Liver (tissue), 3 donors: Measurements from ENCODE around the gene TLE1.

ENCODE experiments used
- EGR1 ChIP-seq, 2 donors: IDR thresholded peaks; 2 replicates each; pipeline ENCODE4 v1.6.1; 2016 to 2018; ENCODE audit warnings: antibody characterized with exemption in 2 of 2, low read depth in 2 of 2
- FOXA2 ChIP-seq: IDR thresholded peaks from 2 replicates; pipeline ENCODE4 v1.6.1; 2016; ENCODE audit warnings: antibody characterized with exemption
- GABPA ChIP-seq, 2 donors: IDR thresholded peaks in 1 of 2; conservative IDR thresholded peaks in 1 of 2; 2 replicates each; pipeline ENCODE4 v1.6.1; 2016; ENCODE audit warnings: antibody characterized with exemption in 2 of 2, mild to moderate bottlenecking in 1 of 2, moderate library complexity in 1 of 2
- JUND ChIP-seq, 2 donors: IDR thresholded peaks; 2 replicates each; pipeline ENCODE4 v1.6.1; 2016; ENCODE audit warnings: antibody characterized with exemption in 2 of 2
- RAD21 ChIP-seq, 2 donors: IDR thresholded peaks; 2 replicates each; pipeline ENCODE4 v1.6.1; 2016; ENCODE audit warnings: antibody characterized with exemption in 2 of 2, mild to moderate bottlenecking in 2 of 2
- TAF1 ChIP-seq: conservative IDR thresholded peaks from 2 replicates; pipeline ENCODE4 v1.6.1; 2016; ENCODE audit warnings: antibody characterized with exemption, mild to moderate bottlenecking
- YY1 ChIP-seq: IDR thresholded peaks from 2 replicates; pipeline ENCODE4 v1.6.1; 2016; ENCODE audit warnings: antibody characterized with exemption, mild to moderate bottlenecking
- TF ChIP-seq, protein P1 (sequence below): IDR thresholded peaks from 2 replicates; pipeline ENCODE4 v1.6.1; 2016; ENCODE audit warnings: antibody characterized with exemption, mild to moderate bottlenecking
- TF ChIP-seq, protein P2 (sequence below): IDR thresholded peaks from 2 replicates; pipeline ENCODE4 v1.6.1; 2016; ENCODE audit warnings: antibody characterized with exemption
- TF ChIP-seq, protein P3 (sequence below): IDR thresholded peaks from 2 replicates; pipeline ENCODE4 v1.6.1; 2016; ENCODE audit warnings: antibody characterized with exemption
- TF ChIP-seq, protein P4 (sequence below): fragments of 150-350 bp; IDR thresholded peaks from 2 replicates; pipeline ENCODE4 v1.5.1; 2017; ENCODE audit warnings: improper control_type of control experiment, low read depth, low read length; ENCODE audit not compliant: missing input control
- TF ChIP-seq, protein P5 (sequence below): IDR thresholded peaks from 2 replicates; pipeline ENCODE4 v1.6.1; 2016; ENCODE audit warnings: antibody characterized with exemption
- donor health status: healthy.
- donor health status: healthy.

DNA sequence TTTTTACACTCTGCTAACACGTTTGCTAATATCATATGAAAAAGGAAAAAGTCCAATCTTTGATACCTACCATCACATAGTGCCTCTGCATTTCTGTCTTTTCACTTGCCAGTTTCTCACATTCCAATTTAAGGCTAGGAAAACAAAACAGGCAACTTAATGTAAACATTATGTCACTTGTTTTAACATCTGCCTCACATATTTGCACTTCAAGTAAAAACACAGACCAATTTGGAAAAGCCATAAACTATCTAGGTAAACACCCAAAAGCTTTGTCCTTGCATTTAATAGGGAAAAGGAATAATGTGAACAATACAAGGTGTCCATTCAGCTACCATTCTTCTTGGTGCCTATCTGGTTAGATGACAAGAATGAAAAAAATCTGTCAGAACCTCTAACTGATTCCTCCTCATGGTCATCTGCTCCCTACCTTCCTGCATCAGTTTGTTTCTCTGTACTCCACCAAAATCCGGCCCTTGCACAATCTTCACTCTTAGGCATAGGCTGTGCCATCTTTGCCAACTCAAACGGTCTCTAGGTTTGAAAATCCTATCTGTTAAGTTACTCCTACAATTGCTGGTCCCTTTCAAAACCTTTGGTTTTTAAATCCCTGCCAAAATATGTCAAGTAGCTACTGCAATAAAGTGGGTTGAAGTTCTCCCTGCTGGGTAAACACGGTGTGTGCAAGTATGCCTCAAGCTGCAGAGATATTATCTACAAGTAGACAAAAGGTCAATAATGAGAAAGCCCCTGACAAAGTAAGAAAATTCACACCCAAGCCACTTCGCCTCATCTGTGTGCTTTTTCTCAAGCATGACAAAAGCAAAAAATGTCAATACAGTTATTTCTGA is 3.4 kb downstream of the TLE1 start:
- TF ChIP-seq, protein P1, sequence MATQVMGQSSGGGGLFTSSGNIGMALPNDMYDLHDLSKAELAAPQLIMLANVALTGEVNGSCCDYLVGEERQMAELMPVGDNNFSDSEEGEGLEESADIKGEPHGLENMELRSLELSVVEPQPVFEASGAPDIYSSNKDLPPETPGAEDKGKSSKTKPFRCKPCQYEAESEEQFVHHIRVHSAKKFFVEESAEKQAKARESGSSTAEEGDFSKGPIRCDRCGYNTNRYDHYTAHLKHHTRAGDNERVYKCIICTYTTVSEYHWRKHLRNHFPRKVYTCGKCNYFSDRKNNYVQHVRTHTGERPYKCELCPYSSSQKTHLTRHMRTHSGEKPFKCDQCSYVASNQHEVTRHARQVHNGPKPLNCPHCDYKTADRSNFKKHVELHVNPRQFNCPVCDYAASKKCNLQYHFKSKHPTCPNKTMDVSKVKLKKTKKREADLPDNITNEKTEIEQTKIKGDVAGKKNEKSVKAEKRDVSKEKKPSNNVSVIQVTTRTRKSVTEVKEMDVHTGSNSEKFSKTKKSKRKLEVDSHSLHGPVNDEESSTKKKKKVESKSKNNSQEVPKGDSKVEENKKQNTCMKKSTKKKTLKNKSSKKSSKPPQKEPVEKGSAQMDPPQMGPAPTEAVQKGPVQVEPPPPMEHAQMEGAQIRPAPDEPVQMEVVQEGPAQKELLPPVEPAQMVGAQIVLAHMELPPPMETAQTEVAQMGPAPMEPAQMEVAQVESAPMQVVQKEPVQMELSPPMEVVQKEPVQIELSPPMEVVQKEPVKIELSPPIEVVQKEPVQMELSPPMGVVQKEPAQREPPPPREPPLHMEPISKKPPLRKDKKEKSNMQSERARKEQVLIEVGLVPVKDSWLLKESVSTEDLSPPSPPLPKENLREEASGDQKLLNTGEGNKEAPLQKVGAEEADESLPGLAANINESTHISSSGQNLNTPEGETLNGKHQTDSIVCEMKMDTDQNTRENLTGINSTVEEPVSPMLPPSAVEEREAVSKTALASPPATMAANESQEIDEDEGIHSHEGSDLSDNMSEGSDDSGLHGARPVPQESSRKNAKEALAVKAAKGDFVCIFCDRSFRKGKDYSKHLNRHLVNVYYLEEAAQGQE: no peak
- TF ChIP-seq, protein P2, sequence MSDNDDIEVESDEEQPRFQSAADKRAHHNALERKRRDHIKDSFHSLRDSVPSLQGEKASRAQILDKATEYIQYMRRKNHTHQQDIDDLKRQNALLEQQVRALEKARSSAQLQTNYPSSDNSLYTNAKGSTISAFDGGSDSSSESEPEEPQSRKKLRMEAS: peak; percentile 22
- TF ChIP-seq, protein P3, sequence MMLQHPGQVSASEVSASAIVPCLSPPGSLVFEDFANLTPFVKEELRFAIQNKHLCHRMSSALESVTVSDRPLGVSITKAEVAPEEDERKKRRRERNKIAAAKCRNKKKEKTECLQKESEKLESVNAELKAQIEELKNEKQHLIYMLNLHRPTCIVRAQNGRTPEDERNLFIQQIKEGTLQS: no peak
- TF ChIP-seq, protein P4, sequence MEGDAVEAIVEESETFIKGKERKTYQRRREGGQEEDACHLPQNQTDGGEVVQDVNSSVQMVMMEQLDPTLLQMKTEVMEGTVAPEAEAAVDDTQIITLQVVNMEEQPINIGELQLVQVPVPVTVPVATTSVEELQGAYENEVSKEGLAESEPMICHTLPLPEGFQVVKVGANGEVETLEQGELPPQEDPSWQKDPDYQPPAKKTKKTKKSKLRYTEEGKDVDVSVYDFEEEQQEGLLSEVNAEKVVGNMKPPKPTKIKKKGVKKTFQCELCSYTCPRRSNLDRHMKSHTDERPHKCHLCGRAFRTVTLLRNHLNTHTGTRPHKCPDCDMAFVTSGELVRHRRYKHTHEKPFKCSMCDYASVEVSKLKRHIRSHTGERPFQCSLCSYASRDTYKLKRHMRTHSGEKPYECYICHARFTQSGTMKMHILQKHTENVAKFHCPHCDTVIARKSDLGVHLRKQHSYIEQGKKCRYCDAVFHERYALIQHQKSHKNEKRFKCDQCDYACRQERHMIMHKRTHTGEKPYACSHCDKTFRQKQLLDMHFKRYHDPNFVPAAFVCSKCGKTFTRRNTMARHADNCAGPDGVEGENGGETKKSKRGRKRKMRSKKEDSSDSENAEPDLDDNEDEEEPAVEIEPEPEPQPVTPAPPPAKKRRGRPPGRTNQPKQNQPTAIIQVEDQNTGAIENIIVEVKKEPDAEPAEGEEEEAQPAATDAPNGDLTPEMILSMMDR: no peak
- TF ChIP-seq GABPA (IDR thresholded peaks at IDR 0.05 in 1 of 2, conservative IDR thresholded peaks at IDR 0.05 in 1 of 2) (no peak), RAD21 (IDR thresholded peaks at IDR 0.05) (peak; percentile 41 to 61), YY1 (no peak), TAF1 (no peak), JUND (IDR thresholded peaks at IDR 0.05) (peak in 1 of 2 donors; percentile 29), EGR1 (IDR thresholded peaks at IDR 0.05; ENCODE audit: low read depth in 2 of 2) (no peak), FOXA2 (no peak)
- TF ChIP-seq, protein P5, sequence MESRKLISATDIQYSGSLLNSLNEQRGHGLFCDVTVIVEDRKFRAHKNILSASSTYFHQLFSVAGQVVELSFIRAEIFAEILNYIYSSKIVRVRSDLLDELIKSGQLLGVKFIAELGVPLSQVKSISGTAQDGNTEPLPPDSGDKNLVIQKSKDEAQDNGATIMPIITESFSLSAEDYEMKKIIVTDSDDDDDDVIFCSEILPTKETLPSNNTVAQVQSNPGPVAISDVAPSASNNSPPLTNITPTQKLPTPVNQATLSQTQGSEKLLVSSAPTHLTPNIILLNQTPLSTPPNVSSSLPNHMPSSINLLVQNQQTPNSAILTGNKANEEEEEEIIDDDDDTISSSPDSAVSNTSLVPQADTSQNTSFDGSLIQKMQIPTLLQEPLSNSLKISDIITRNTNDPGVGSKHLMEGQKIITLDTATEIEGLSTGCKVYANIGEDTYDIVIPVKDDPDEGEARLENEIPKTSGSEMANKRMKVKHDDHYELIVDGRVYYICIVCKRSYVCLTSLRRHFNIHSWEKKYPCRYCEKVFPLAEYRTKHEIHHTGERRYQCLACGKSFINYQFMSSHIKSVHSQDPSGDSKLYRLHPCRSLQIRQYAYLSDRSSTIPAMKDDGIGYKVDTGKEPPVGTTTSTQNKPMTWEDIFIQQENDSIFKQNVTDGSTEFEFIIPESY: no peak
